ENCODE data around the gene SPOCK1. TPM values are rescaled to one million over a fixed set of nuclear protein-coding genes. Genes with fewer than 3 reads are reported as not detected.

The SPOCK1 gene
- total and polyA plus RNA-seq, 7 donors: 4.2 to 52.7 (median 16.0) TPM

GRCh38 chr5:137245438-137245837 lies 253.7 kb downstream of the SPOCK1 start:
- no peak for TF ChIP-seq CTCF (IDR thresholded peaks at IDR 0.05)
- H3K36me3 ChIP-seq (ENCODE audit: insufficient read depth in 1 of 2, low read depth in 1 of 2): no peaks in the 10 kb centered on the region
- DNase-seq: no peak
- no peaks in the 10 kb centered on the region for H3K9me3 ChIP-seq
- H3K4me1 ChIP-seq: no peaks in the 10 kb centered on the region
- no peaks in the 10 kb centered on the region for H3K27me3 ChIP-seq (ENCODE audit: insufficient read depth in 3 of 3, low read length in 2 of 3)
- no peak overlapping the region for H3K27ac ChIP-seq
- 73 to 92% (median 78%) methylated on average over 2 of the region's 2 CpGs for WGBS, 3 donors
- H3K4me3 ChIP-seq: no peak overlapping the region
- intact Hi-C loops (cut with DNase I): no loop called here
- no peak for ATAC-seq

- ATAC-seq (no peak), DNase-seq (no peak)
- Histone ChIP-seq H3K36me3 (ENCODE audit: insufficient read depth in 1 of 2, low read depth in 1 of 2) (no peaks in the 10 kb centered on the region), H3K4me3 (no peak overlapping the region), H3K27ac (no peak overlapping the region), H3K9me3 (no peaks in the 10 kb centered on the region), H3K27me3 (ENCODE audit: insufficient read depth in 3 of 3, low read length in 2 of 3) (no peaks in the 10 kb centered on the region), H3K4me1 (no peaks in the 10 kb centered on the region)
- no peak for TF ChIP-seq CTCF (IDR thresholded peaks at IDR 0.05)
- intact Hi-C loops (cut with DNase I): no loop called here
- WGBS, 3 donors: 84 to 96% (median 88%) methylated on average over 2 of the region's 2 CpGs
These were observed 258.8 kb downstream of the SPOCK1 start for GRCh38 chr5:137240285-137240684.

GRCh38 chr5:137236849-137237507 lies 262.1 kb downstream of the SPOCK1 start:
- no peak overlapping the region for H3K4me3 ChIP-seq
- intact Hi-C loops (cut with DNase I): no loop called here
- TF ChIP-seq CTCF (IDR thresholded peaks at IDR 0.05): no peak
- DNase-seq (no peak), ATAC-seq (no peak)
- H3K27me3 ChIP-seq (ENCODE audit: insufficient read depth in 3 of 3, low read length in 2 of 3): no peaks in the 10 kb centered on the region
- WGBS, 3 donors: 91 to 97% (median 92%) methylated on average over 5 of the region's 5 CpGs
- no peaks in the 10 kb centered on the region for H3K4me1 ChIP-seq
- no peaks in the 10 kb centered on the region for H3K36me3 ChIP-seq (ENCODE audit: insufficient read depth in 1 of 2, low read depth in 1 of 2)
- H3K9me3 ChIP-seq: no peaks in the 10 kb centered on the region
- no peak overlapping the region for H3K27ac ChIP-seq

GRCh38 chr5:137236252-137236651 lies 262.9 kb downstream of the SPOCK1 start:
- H3K36me3 ChIP-seq (ENCODE audit: insufficient read depth in 1 of 2, low read depth in 1 of 2): no peaks in the 10 kb centered on the region
- 36 to 79% (median 43%) methylated on average over 2 of the region's 2 CpGs for WGBS, 3 donors
- H3K27ac ChIP-seq: no peak overlapping the region
- no peak for TF ChIP-seq CTCF (IDR thresholded peaks at IDR 0.05)
- H3K27me3 ChIP-seq (ENCODE audit: insufficient read depth in 3 of 3, low read length in 2 of 3): no peaks in the 10 kb centered on the region
- DNase-seq (no peak), ATAC-seq (no peak)
- H3K4me1 ChIP-seq: no peaks in the 10 kb centered on the region
- no peaks in the 10 kb centered on the region for H3K9me3 ChIP-seq
- intact Hi-C loops (cut with DNase I): no loop called here
- H3K4me3 ChIP-seq: no peak overlapping the region
